Epidermal melanocyte (primary cell): ENCODE measurements around the gene POLR2H.
A peak's percentile ranks its signal among the peaks of the same experiment; 100 is the strongest.

Source experiments
- DNase-seq: peaks from one replicate; pipeline ENCODE4 v3.0.0; 2011; ENCODE audit warnings: low spot score; ENCODE audit not compliant: insufficient read length

POLR2H gene

GRCh38 chr3:184371570-184372018 lies 10.1 kb downstream of the POLR2H start:
- peak; percentile 90 for DNase-seq

- DNase-seq: no peak
Measured at GRCh38 chr3:184372296-184372821, 10.8 kb downstream of the POLR2H start.

- no peak for DNase-seq
Measured at GRCh38 chr3:184372911-184373310, 11.4 kb downstream of the POLR2H start.

- DNase-seq: no peak
Measured at GRCh38 chr3:184373422-184373821, 11.9 kb downstream of the POLR2H start.

- no peak for DNase-seq
Measured at GRCh38 chr3:184375747-184376461, 14.4 kb downstream of the POLR2H start.

- DNase-seq: no peak
Measured at GRCh38 chr3:184377374-184377773, 15.9 kb downstream of the POLR2H start.

GRCh38 chr3:184377882-184378445 lies 16.5 kb downstream of the POLR2H start, which contains the start of gene THPO:
TSS of gene THPO (minus strand) at chr3:184378207. CDS start at chr3:184376259, 1,948 bp downstream.
- no peak for DNase-seq

- no peak for DNase-seq
Measured at GRCh38 chr3:184378651-184379357, 17.3 kb downstream of the POLR2H start.

- no peak for DNase-seq
Measured at GRCh38 chr3:184379358-184380184, 18.1 kb downstream of the POLR2H start, which contains the start of gene CHRD. TSS of gene CHRD (plus strand) at chr3:184380054. CDS start at chr3:184380319, 265 bp downstream.

GRCh38 chr3:184380185-184380626 lies 18.7 kb downstream of the POLR2H start:
- peak; percentile 70 for DNase-seq

GRCh38 chr3:184380627-184381260 lies 19.2 kb downstream of the POLR2H start:
- no peak for DNase-seq

GRCh38 chr3:184381261-184382224 lies 20.0 kb downstream of the POLR2H start:
- no peak for DNase-seq

- peak; percentile 11 for DNase-seq
Measured at GRCh38 chr3:184382326-184383032, 21.0 kb downstream of the POLR2H start.

- no peak for DNase-seq
Measured at GRCh38 chr3:184383033-184383740, 21.7 kb downstream of the POLR2H start.

- DNase-seq: peak; percentile 12
Measured at GRCh38 chr3:184384342-184384741, 22.8 kb downstream of the POLR2H start.

- peak; percentile 7 for DNase-seq
Measured at GRCh38 chr3:184384856-184385422, 23.4 kb downstream of the POLR2H start.

GRCh38 chr3:184386047-184386806 lies 24.7 kb downstream of the POLR2H start:
- DNase-seq: no peak
